Activated naive CD4-positive, alpha-beta T cell treated with anti-CD3 and anti-CD28 coated beads, Interleukin-2, amount 10 ng/mL, durations not matched to agents 7 days and 5 days (primary cell): ENCODE results near the gene TBRG4.

Experiments used
- CTCF ChIA-PET: fragments of 350-600 bp; sonication (Branson Sonifier 250); formaldehyde crosslinking; loops from one replicate; lab custom pipeline; 2021; ENCODE audit warnings: antibody characterized with exemption; lab: Charles Lee
- DNase-seq: peaks from one replicate; pipeline ENCODE4 v3.0.0-alpha.2; 2020
- H3K27ac Mint-ChIP-seq: one replicate; pipeline ENCODE4 v1.8.0; 2021; ENCODE audit warnings: mild to moderate bottlenecking, moderate library complexity, mixed read lengths
- H3K27me3 Mint-ChIP-seq: one replicate; pipeline ENCODE4 v1.8.0; 2021; ENCODE audit warnings: mild to moderate bottlenecking, mixed read lengths
- H3K36me3 Mint-ChIP-seq: one replicate; pipeline ENCODE4 v1.8.0; 2021; ENCODE audit warnings: mixed read lengths
- H3K4me1 Mint-ChIP-seq: one replicate; pipeline ENCODE4 v1.8.0; 2021; ENCODE audit warnings: mixed read lengths
- H3K4me3 Mint-ChIP-seq: one replicate; pipeline ENCODE4 v1.8.0; 2021; ENCODE audit warnings: mild to moderate bottlenecking, moderate library complexity, mixed read lengths
- H3K9me3 Mint-ChIP-seq: one replicate; pipeline ENCODE4 v1.8.0; 2021; ENCODE audit warnings: mixed read lengths

The TBRG4 gene

DNA sequence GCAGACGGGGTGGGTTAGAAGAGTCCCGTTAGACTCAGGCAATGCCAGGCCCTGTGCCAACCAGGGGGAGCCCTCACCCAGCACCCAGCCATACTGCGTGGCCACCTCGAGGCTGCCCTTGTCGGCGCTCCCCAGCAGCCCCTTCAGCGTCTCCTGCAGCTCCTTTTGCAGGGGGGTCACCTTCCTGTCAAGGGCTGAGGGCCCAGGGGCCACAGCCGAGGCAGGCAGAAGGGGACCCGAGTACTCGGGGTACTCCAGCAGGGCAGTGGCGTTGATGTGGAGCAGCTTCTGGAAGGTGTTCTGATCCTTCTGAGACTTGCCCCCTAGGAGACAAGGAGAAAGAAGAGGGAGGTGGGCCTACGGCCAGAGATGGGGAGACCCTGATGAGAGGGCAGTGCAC lies 9.7 kb downstream of the TBRG4 start:
- Mint-ChIP-seq H3K4me3 (no peak overlapping the region), H3K9me3 (no peaks in the 10 kb centered on the region), H3K27me3 (no peaks in the 10 kb centered on the region), H3K27ac (no peak overlapping the region), H3K36me3 (peaks cover 26% of the 10 kb centered on the region), H3K4me1 (peaks cover 4% of the 10 kb centered on the region)
- CTCF ChIA-PET: no interaction called here
- no peak for DNase-seq

DNA sequence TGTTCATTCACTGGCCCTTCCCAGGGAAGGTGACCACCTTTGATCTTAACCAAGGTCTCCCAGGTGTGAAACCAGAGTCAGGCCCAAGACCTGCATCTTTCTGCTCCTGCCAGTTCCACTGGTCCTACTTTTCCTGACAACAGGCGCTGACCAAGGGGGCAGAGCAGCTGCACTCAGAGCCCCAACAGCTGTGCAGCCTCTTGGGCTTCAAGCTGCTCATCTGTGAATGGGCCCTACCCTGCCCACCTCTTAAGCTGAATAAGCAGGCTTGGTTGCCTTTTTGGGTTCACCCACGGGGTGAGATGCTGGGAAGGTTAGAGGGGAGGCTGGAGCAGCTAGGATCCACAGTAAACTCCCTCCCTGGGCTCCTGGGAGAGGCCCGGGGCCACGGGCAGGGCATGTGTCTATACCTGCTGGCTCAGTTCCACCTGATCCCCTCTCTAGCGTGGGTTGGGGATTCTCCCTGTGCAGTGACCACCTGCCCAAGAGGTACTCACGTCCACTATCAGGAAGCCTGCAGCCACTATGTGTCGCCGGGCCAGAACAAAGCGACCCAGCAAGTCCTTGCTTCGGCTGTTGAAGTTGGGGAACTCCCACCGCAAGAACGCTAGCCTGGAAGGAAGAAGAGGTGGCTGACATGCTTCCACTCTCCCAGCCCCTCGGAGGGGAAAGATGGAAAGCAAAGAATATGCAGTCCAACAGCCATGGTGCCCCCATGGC lies 10.6 kb downstream of the TBRG4 start:
- no peak for DNase-seq
- no peaks in the 10 kb centered on the region for H3K4me1 Mint-ChIP-seq
- H3K4me3 Mint-ChIP-seq: no peak overlapping the region
- no peaks in the 10 kb centered on the region for H3K9me3 Mint-ChIP-seq
- peaks cover 26% of the 10 kb centered on the region for H3K36me3 Mint-ChIP-seq
- CTCF ChIA-PET: no interaction called here
- no peak overlapping the region for H3K27ac Mint-ChIP-seq
- no peaks in the 10 kb centered on the region for H3K27me3 Mint-ChIP-seq

DNA sequence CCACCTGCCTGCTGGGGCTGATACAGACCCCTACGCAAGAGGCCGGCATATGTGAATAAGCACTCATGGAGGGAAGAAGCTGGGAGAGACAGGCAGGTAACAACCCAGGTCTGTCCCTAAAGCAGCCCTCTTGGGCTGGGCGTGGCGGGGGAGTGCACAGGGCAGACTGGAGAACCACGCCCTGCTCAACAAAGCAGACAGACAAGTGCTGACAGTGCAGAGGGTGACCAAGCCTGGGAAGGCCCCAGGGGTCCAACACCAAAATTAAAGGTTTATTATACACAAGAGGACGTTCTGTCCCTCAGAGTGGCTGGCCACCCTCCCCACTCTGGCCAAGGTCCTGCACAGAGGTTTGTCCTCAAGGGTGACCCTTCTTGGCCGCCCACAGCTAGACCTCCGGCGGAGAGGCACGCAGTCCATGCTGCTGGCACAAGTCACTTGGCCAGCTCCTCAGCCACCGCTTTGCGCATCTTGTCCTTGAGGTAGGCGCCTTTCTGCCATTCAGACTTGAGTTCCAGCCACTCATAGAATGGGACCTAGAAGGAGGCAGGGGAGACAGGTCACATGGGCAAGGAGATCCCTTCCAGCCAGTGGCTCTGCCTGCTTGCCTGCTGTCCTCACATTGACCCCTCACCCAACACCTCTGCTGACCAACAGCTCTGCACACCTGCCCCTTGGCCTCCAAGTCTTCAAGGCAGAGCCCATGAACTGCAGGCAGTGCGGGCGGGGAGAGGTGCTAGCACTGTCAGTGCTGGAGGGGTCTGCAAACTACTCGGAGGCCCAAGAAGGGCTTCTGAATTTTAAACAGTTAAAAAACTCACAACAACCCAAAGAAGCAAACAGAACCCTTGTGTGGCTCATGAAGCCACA lies 11.4 kb downstream of the TBRG4 start:
- Mint-ChIP-seq H3K4me3 (no peak overlapping the region), H3K4me1 (no peaks in the 10 kb centered on the region), H3K27ac (no peak overlapping the region), H3K27me3 (no peaks in the 10 kb centered on the region), H3K9me3 (no peaks in the 10 kb centered on the region), H3K36me3 (peaks cover 24% of the 10 kb centered on the region)
- CTCF ChIA-PET: no interaction called here
- no peak for DNase-seq

GRCh38 chr7:45098983-45099839 lies 12.3 kb downstream of the TBRG4 start:
- no peaks in the 10 kb centered on the region for H3K9me3 Mint-ChIP-seq
- no peak overlapping the region for H3K27ac Mint-ChIP-seq
- CTCF ChIA-PET: no interaction called here
- DNase-seq: no peak
- H3K36me3 Mint-ChIP-seq: peaks cover 18% of the 10 kb centered on the region
- no peaks in the 10 kb centered on the region for H3K4me1 Mint-ChIP-seq
- peaks cover 2% of the 10 kb centered on the region for H3K27me3 Mint-ChIP-seq
- H3K4me3 Mint-ChIP-seq: no peak overlapping the region

DNA sequence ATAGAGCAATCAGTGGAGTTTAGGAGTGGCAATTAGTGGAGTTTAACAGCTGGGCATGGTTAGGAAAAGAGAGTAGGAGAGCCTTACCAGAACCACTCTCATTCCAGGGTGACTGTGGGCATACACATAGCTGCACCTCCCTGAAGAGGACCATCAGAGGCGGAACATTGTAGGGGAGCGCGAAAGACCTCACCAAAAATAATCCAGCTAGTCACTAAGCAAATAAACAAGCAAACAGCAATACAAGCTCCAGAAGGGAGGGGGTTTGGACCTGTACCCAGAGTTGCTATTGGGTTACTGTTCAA lies 18.6 kb downstream of the TBRG4 start:
- H3K4me1 Mint-ChIP-seq: peaks cover 9% of the 10 kb centered on the region
- CTCF ChIA-PET: no interaction called here
- no peak for DNase-seq
- peaks cover 53% of the 10 kb centered on the region for H3K27me3 Mint-ChIP-seq
- H3K4me3 Mint-ChIP-seq: no peak overlapping the region
- H3K9me3 Mint-ChIP-seq: peaks cover 3% of the 10 kb centered on the region
- H3K27ac Mint-ChIP-seq: no peak overlapping the region
- H3K36me3 Mint-ChIP-seq: peaks cover 2% of the 10 kb centered on the region

DNA sequence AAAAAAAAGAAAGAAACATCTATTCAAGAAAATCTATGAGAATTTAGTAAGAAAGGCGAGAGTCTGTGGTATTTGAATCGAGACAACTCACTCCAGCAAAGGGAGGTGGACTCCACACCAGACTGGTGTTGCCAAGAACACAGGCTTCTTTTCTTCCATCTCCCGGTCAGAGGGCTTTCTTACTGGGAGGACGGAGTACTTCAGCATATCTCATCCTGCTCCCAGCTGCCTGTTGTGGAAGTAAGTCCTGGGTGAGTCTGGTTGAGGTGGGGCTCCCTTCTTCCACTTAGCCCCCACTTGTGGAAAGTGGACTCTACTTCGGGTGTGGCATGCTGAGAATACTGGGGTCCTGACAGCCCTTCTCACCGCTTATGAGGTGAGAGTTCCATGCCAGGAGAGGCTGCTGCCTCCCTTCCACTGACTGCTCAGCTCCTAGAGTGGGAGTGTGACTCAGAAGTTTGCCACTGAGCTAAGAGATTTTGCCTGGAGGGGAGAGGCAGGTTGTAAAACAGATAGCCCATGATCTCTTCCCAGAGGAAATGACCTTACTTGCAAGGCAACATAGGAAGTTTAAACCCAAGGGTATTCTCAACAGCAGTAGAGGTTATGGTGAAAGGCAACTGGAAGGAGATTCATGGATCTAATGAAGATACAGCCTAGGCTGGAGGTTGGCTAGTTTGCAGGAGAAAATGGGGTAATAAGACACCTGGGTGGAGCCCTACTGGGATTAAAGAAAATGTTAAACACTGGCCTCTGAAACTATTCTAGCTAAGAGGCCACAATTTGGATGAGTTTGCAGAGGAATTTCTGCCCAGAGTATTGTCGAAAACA lies 19.2 kb downstream of the TBRG4 start:
- no peak overlapping the region for H3K27ac Mint-ChIP-seq

GRCh38 chr7:45089341-45089891 lies 22.1 kb downstream of the TBRG4 start:
- no peak overlapping the region for H3K27ac Mint-ChIP-seq
- CTCF ChIA-PET: no interaction called here
- H3K27me3 Mint-ChIP-seq: peaks cover 84% of the 10 kb centered on the region

More for the DNA sequence above, 19.2 kb downstream of the TBRG4 start:
- CTCF ChIA-PET: interaction anchor here (0.6 kb wide), 1 partner anchor 235 kb away, joined by 4 read pairs; no protein-coding TSS in a partner anchor
- Mint-ChIP-seq H3K4me1 (peaks cover 9% of the 10 kb centered on the region), H3K36me3 (peaks cover 2% of the 10 kb centered on the region), H3K9me3 (peaks cover 3% of the 10 kb centered on the region), H3K4me3 (no peak overlapping the region), H3K27me3 (peaks cover 59% of the 10 kb centered on the region)
- no peak for DNase-seq

GRCh38 chr7:45088821-45089340 lies 22.6 kb downstream of the TBRG4 start, which contains the start of gene NACAD:
TSS of gene NACAD (minus strand) at chr7:45088969. CDS start at chr7:45088894, 75 bp downstream.
- Mint-ChIP-seq H3K27me3 (peaks cover 82% of the 10 kb centered on the region), H3K27ac (no peak within 1 kb of the TSS), H3K36me3 (peaks cover 2% of the 10 kb centered on the region), H3K4me1 (peaks cover 9% of the 10 kb centered on the region), H3K4me3 (peak within 1 kb of the TSS; percentile 54), H3K9me3 (peaks cover 3% of the 10 kb centered on the region)
- CTCF ChIA-PET: no interaction called here
- peak; percentile 42 for DNase-seq

More at GRCh38 chr7:45089341-45089891, 22.1 kb downstream of the TBRG4 start:
- Mint-ChIP-seq H3K4me1 (peaks cover 9% of the 10 kb centered on the region), H3K9me3 (peaks cover 3% of the 10 kb centered on the region), H3K36me3 (peaks cover 2% of the 10 kb centered on the region), H3K4me3 (peak overlapping the region; percentile 54)
- DNase-seq: peak; percentile 77

GRCh38 chr7:45088146-45088701 lies 23.3 kb downstream of the TBRG4 start:
- Mint-ChIP-seq H3K4me3 (no peak overlapping the region), H3K36me3 (no peaks in the 10 kb centered on the region), H3K9me3 (no peaks in the 10 kb centered on the region), H3K4me1 (peaks cover 9% of the 10 kb centered on the region), H3K27me3 (peaks cover 77% of the 10 kb centered on the region), H3K27ac (no peak overlapping the region)
- DNase-seq: no peak
- CTCF ChIA-PET: no interaction called here

- H3K27ac Mint-ChIP-seq: no peak overlapping the region
- peaks cover 72% of the 10 kb centered on the region for H3K27me3 Mint-ChIP-seq
- H3K9me3 Mint-ChIP-seq: no peaks in the 10 kb centered on the region
- peaks cover 9% of the 10 kb centered on the region for H3K4me1 Mint-ChIP-seq
- no peak for DNase-seq
- no peak overlapping the region for H3K4me3 Mint-ChIP-seq
- CTCF ChIA-PET: interaction anchor here (1.4 kb wide), 1 partner anchor 48 kb away, joined by 4 read pairs; no protein-coding TSS in a partner anchor
- H3K36me3 Mint-ChIP-seq: no peaks in the 10 kb centered on the region
These were observed 24.0 kb downstream of the TBRG4 start for GRCh38 chr7:45087301-45088145.

GRCh38 chr7:45086331-45087065 lies 25.0 kb downstream of the TBRG4 start:
- H3K4me1 Mint-ChIP-seq: peaks cover 9% of the 10 kb centered on the region
- no peaks in the 10 kb centered on the region for H3K9me3 Mint-ChIP-seq
- no peak for DNase-seq
- no peak overlapping the region for H3K27ac Mint-ChIP-seq
- CTCF ChIA-PET: interaction anchor here (1.4 kb wide), 1 partner anchor 50 kb away, joined by 4 read pairs; no protein-coding TSS in a partner anchor
- H3K36me3 Mint-ChIP-seq: no peaks in the 10 kb centered on the region
- no peak overlapping the region for H3K4me3 Mint-ChIP-seq
- peaks cover 61% of the 10 kb centered on the region for H3K27me3 Mint-ChIP-seq
